NCI-H69 (cell line): Measurements from ENCODE around the gene PLA2R1.
"Not testable (repeated sequence)": the region's sequence is repeated elsewhere in the genome, so short reads cannot be mapped to it uniquely, and the experiment has no call there.

ENCODE experiments used
- DNase-seq: peaks from one replicate; lab custom pipeline; 2025; lab: John Stamatoyannopoulos, UW

PLA2R1 gene

GRCh38 chr2:160063879-160064612 lies 1.6 kb upstream of the PLA2R1 start:
- DNase-seq = no peak

GRCh38 chr2:160063271-160063670 lies 856 bp upstream of the PLA2R1 start:
- no peak for DNase-seq

- DNase-seq = no peak
These were observed 497 bp downstream of the PLA2R1 start for GRCh38 chr2:160061944-160062291.

- DNase-seq = no peak
These were observed 882 bp downstream of the PLA2R1 start for GRCh38 chr2:160061533-160061932.

GRCh38 chr2:160060297-160060696 lies 2.1 kb downstream of the PLA2R1 start:
- no peak for DNase-seq

GRCh38 chr2:160057356-160057755 lies 5.1 kb downstream of the PLA2R1 start:
- no peak for DNase-seq

GRCh38 chr2:160055726-160056108 lies 6.7 kb downstream of the PLA2R1 start:
- no peak for DNase-seq

GRCh38 chr2:160054984-160055725 lies 7.3 kb downstream of the PLA2R1 start:
- DNase-seq = peak; percentile 10

- no peak for DNase-seq
These were observed 8.5 kb downstream of the PLA2R1 start for GRCh38 chr2:160053946-160054345.

- DNase-seq = no peak
These were observed 9.9 kb downstream of the PLA2R1 start for GRCh38 chr2:160052531-160052930.

- no peak for DNase-seq
These were observed 11.0 kb downstream of the PLA2R1 start for GRCh38 chr2:160051371-160051800.

GRCh38 chr2:160050147-160050546 lies 12.3 kb downstream of the PLA2R1 start:
- DNase-seq = no peak

GRCh38 chr2:160045703-160046210 lies 16.7 kb downstream of the PLA2R1 start:
- DNase-seq = no peak

- DNase-seq = no peak
These were observed 17.7 kb downstream of the PLA2R1 start for GRCh38 chr2:160044728-160045127.

- no peak for DNase-seq
These were observed 19.1 kb downstream of the PLA2R1 start for GRCh38 chr2:160043265-160043664.

- no peak for DNase-seq
These were observed 20.4 kb downstream of the PLA2R1 start for GRCh38 chr2:160042054-160042453.

- no peak for DNase-seq
These were observed 21.3 kb downstream of the PLA2R1 start for GRCh38 chr2:160041091-160041490.

GRCh38 chr2:160039166-160039903 lies 23.1 kb downstream of the PLA2R1 start:
- peak; percentile 45 for DNase-seq

- DNase-seq = not testable (repeated sequence)
These were observed 23.8 kb downstream of the PLA2R1 start for GRCh38 chr2:160038662-160039061.

- DNase-seq = no peak
These were observed 25.7 kb downstream of the PLA2R1 start for GRCh38 chr2:160036736-160037135.

GRCh38 chr2:160035125-160035524 lies 27.3 kb downstream of the PLA2R1 start:
- no peak for DNase-seq

GRCh38 chr2:160034396-160034795 lies 28.0 kb downstream of the PLA2R1 start:
- no peak for DNase-seq
